A673 (cell line): Measurements from ENCODE around the gene CST5.

Source experiments
- EZH2 ChIP-seq: fragments of 200-600 bp; sonication (generic); IDR thresholded peaks from 2 replicates; pipeline ENCODE4 v1.6.1; 2017; ENCODE audit warnings: borderline replicate concordance, low read depth, mild to moderate bottlenecking, mixed read lengths, antibody characterized with exemption, low read length; ENCODE audit not compliant: poor library complexity, severe bottlenecking
- TF ChIP-seq, protein P1 (sequence below): fragments of 300-800, 200-600 bp; sonication (generic); conservative IDR thresholded peaks from 2 replicates; pipeline ENCODE4 v1.5.1; 2017; ENCODE audit warnings: low read depth, mild to moderate bottlenecking, antibody characterized with exemption, low read length, moderate library complexity, mixed read lengths

DNA sequence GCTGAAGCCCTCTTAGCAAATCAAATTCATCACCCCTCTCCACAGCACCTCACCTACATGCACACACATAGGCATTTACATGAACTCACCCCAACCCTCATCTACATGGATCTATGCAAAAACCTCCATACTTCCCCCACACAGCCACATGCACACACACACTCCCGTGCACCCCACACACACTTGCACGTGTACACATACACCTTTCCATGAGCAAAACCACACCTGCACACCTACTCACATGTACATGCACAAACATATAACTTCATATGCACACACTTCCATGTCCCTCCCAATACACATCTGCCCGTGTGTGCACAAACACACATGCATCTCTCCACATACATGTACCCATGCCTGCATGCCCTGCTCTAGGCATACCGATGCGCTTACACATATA, 23.3 kb downstream of the CST5 start:
- TF ChIP-seq, protein P1, sequence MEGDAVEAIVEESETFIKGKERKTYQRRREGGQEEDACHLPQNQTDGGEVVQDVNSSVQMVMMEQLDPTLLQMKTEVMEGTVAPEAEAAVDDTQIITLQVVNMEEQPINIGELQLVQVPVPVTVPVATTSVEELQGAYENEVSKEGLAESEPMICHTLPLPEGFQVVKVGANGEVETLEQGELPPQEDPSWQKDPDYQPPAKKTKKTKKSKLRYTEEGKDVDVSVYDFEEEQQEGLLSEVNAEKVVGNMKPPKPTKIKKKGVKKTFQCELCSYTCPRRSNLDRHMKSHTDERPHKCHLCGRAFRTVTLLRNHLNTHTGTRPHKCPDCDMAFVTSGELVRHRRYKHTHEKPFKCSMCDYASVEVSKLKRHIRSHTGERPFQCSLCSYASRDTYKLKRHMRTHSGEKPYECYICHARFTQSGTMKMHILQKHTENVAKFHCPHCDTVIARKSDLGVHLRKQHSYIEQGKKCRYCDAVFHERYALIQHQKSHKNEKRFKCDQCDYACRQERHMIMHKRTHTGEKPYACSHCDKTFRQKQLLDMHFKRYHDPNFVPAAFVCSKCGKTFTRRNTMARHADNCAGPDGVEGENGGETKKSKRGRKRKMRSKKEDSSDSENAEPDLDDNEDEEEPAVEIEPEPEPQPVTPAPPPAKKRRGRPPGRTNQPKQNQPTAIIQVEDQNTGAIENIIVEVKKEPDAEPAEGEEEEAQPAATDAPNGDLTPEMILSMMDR = no peak
- TF ChIP-seq EZH2 = no peak
